Aorta (tissue), 5 donors: Measurements from ENCODE around the gene UBR2. TPM values are rescaled to one million over a fixed set of nuclear protein-coding genes. Genes with fewer than 3 reads are reported as not detected.
"Not testable (repeated sequence)": the region's sequence is repeated elsewhere in the genome, so short reads cannot be mapped to it uniquely, and the experiment has no call there.

Experiments
- ATAC-seq: fragments of 200-7000 bp; cut with Tn5 transposase; one replicate; pipeline ENCODE4 v1.9.1; 2022; ENCODE audit warnings: moderate library complexity; ENCODE audit not compliant: low FRiP score
- DNase-seq, 2 donors: peaks; one replicate each; pipeline ENCODE4 v3.0.0-alpha.2; 2020
- H3K27ac ChIP-seq, 2 donors: one replicate each; pipeline ENCODE4 v1.5.1; 2013; ENCODE audit warnings: low read length in 2 of 2, mild to moderate bottlenecking in 2 of 2, moderate library complexity in 2 of 2, control low read depth in 1 of 2, inconsistent platforms in 1 of 2, low read depth in 1 of 2
- H3K27me3 ChIP-seq, 2 donors: one replicate each; pipeline ENCODE4 v1.6.1; 2013; ENCODE audit warnings: control low read depth in 1 of 2, low read length in 1 of 2, mild to moderate bottlenecking in 1 of 2, moderate library complexity in 1 of 2; ENCODE audit not compliant: insufficient read depth in 2 of 2, control insufficient read depth in 1 of 2
- H3K36me3 ChIP-seq, 2 donors: one replicate each; pipeline ENCODE4 v1.6.1; 2013; ENCODE audit warnings: control low read depth in 1 of 2, low read length in 1 of 2, mild to moderate bottlenecking in 1 of 2; ENCODE audit not compliant: insufficient read depth in 2 of 2, control insufficient read depth in 1 of 2
- H3K4me1 ChIP-seq, 2 donors: one replicate each; pipeline ENCODE4 v1.6.1; 2013; ENCODE audit warnings: low read length in 2 of 2, control low read depth in 1 of 2, mild to moderate bottlenecking in 1 of 2, moderate library complexity in 1 of 2; ENCODE audit not compliant: insufficient read depth in 2 of 2, control insufficient read depth in 1 of 2
- H3K4me3 ChIP-seq, 2 donors: one replicate each; pipeline ENCODE4 v1.5.1; 2013; ENCODE audit warnings: low read length in 2 of 2, control low read depth in 1 of 2, mild to moderate bottlenecking in 1 of 2
- H3K9me3 ChIP-seq: one replicate; pipeline ENCODE4 v1.6.1; 2013; ENCODE audit warnings: mild to moderate bottlenecking, low read length; ENCODE audit not compliant: control insufficient read depth
- whole genome bisulfite sequencing, 2 donors: extraction: QIAGEN DNeasy Blood & Tissue Kit; methylation state at CpG; one replicate each; pipeline ENCODE4 v1.1.7; 2013; 5-methylcytosine and 5-hydroxymethylcytosine counted together
- intact Hi-C, 2 donors: fragments of 100-400 bp; cut with DNase I; formaldehyde crosslinking; loops; one replicate each; pipeline versions ENCODE4 v1.14.2 to v1.15.0; 2022
- polyA plus RNA-seq, 2 donors: library from polyadenylated mRNA; stranded (reverse); fragments of 200-250 nt; gene quantifications; one replicate each; pipeline ENCODE4 v1.2.3, GENCODE V29; 2013
- total RNA-seq, 2 donors: library from RNA; stranded (reverse); fragmentation: NEBNext Ultra II Directional; extraction: Animal tissue kit (Norgen Biotek cat#: 25700); gene quantifications; one replicate each; pipeline ENCODE4 v1.2.1, GENCODE V29; 2021
- donor health status: healthy with polysubstance abuse.
- donor health status: Bipolar disorder and iron deficiency.
- donor health status: DM: no; HTN: no; CAD: no.
- donor health status: DM: no; HTN: no; CAD: no.
- donor health status: DM: yes; HTN: yes; CAD: no.

Gene UBR2
- total and polyA plus RNA-seq, 4 donors: 6.5 to 38.8 (median 22.4) TPM

DNA sequence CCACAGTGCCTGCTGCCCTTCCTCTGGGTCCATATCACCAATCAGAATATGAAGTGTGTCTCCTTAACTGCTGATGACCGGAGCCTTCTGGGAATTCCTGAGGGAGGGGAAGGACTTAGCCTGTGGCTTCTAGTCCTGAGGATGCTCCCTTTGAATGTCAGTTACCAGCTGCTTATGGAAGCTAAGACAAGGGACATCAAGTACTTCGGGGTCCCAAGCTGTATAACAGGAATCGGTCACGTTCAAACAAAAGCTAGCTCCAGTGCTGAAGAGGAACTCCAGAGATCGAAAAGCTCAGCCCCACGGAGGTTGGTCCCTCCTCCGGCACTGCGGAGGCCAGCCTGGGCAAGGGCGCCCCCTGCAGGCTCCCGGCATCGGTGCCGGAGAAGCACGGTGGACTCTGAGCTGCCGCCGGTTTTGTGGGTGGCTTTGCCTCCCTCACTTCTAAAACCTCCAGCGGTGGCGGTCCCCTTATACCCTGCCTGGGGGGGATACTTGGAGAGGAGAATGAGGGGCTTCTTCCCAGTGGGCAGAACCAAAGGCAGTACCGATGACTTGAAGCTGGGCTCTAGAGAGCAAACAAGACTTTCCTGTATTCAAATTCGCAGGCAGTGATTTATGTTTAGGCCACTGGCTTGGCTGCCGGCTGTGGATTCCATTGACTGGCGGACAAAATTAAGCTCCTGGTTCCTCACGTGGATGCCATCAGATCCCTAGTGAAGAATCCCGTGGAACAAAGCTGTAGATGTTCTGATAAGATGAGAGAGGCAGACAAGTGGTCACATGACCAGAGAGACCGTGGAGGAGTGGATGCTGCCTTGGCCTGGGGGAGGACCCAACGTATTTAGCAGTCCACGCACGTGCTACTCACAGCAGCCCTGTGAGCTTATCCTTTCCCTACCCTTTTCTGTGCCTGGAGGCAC, 16.2 kb upstream of the UBR2 start:
- DNase-seq (peak; percentile 89 to 94), ATAC-seq (peak; percentile 98)
- Histone ChIP-seq H3K36me3 (no peaks in the 10 kb centered on the region), H3K4me3 (peak overlapping the region; percentile 57), H3K27me3 (no peaks in the 10 kb centered on the region), H3K4me1 (no peaks in the 10 kb centered on the region), H3K27ac (peak overlapping the region in 1 of 2 donors; percentile 23), H3K9me3 (no peaks in the 10 kb centered on the region)
- intact Hi-C loops: loop anchor here in 1 of 2 donors (5.0 to 10.0 kb wide), 3 partner anchors 95 to 473 kb away; partner anchors contain the start of genes MRPS10 and TRERF1
- 1% methylated on average over 26 to 27 of the region's 27 CpGs for WGBS, 2 donors

GRCh38 chr6:42550277-42550676, 13.6 kb upstream of the UBR2 start:
- intact Hi-C loops: no loop called here
- no peak overlapping the region for H3K27ac ChIP-seq
- H3K27me3 ChIP-seq: no peaks in the 10 kb centered on the region
- WGBS, 2 donors: 26 to 51% methylated on average over 1 of the region's 1 CpG
- DNase-seq (no peak), ATAC-seq (no peak)
- H3K4me3 ChIP-seq: no peak overlapping the region
- H3K9me3 ChIP-seq: no peaks in the 10 kb centered on the region
- no peaks in the 10 kb centered on the region for H3K36me3 ChIP-seq
- H3K4me1 ChIP-seq: no peaks in the 10 kb centered on the region

DNA sequence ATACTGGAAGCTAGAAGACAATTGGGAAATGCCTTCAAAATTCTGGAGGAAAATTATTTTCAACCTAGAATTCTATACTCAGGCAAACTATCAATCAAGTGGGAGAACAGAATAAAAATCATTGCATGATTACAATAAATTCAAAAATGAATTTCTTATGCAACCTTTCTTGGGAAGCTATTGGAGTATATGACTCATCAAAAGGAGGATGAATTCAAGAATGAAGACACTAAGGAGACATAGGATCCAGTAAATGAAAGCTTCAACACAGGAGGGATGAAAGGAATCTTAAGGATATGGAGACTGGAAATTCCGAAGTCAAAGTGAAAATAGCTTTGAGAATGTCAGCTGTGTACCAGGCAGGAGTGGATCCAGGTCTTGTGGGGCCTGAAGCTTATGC, 12.6 kb upstream of the UBR2 start:
- no peaks in the 10 kb centered on the region for H3K27me3 ChIP-seq
- intact Hi-C loops: no loop called here
- ATAC-seq (no peak), DNase-seq (no peak)
- no peaks in the 10 kb centered on the region for H3K36me3 ChIP-seq
- no peaks in the 10 kb centered on the region for H3K9me3 ChIP-seq
- WGBS, 2 donors: 80 to 91% methylated on average over 1 of the region's 1 CpG
- H3K4me3 ChIP-seq: no peak overlapping the region
- no peak overlapping the region for H3K27ac ChIP-seq
- no peaks in the 10 kb centered on the region for H3K4me1 ChIP-seq

GRCh38 chr6:42552380-42552779, 11.4 kb upstream of the UBR2 start:
- Histone ChIP-seq H3K36me3 (no peaks in the 10 kb centered on the region), H3K27ac (no peak overlapping the region), H3K4me1 (no peaks in the 10 kb centered on the region), H3K9me3 (no peaks in the 10 kb centered on the region), H3K27me3 (no peaks in the 10 kb centered on the region), H3K4me3 (no peak overlapping the region)
- ATAC-seq (no peak), DNase-seq (no peak)
- intact Hi-C loops: no loop called here
- 67 to 80% methylated on average over 5 of the region's 5 CpGs for WGBS, 2 donors

DNA sequence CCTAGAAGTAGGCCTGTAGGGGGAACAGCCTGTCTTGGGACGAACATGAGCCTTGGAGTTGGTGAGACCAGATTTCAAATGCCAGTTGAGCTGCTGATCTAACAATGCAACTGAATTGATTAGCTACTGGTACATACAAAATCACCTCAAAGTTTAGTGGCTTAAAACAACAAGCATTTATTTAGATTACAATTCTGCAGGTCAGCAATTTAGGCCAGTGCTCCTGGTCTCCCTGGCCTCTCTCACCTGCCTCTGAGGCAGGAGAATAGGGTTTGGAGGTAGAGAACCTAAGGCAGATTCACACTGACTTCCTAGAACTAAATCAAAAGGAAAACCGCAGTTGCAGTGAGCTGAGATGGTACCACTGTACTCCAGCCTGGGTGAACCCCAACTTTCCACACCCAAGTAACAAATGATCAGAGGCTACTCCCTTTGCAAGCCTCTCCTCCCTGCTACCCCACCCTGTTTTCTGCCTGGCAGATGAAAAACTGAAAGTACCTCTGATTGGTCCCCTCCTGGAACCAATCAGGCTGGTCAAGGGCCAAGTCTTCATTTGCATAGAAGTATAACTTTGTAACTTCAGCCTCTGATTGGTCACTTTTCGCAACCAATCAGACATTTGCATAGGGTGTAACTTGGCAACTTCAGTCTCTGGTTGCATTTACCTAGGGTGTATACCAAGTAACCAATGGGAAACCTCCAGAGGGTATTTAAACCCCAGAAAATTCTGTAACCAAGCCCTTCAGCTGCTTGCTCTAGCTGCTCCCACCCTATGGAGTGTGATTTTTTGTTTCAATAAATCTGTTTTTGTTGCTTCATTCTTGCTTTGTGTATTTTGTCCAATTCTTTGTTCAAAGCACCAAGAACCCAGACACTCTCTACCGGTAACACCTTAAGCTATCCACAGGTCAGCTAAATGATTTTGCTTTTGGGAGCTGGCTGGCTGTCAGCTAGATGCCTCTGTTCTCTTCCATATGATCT, 8.1 kb upstream of the UBR2 start:
- no peak for ATAC-seq
- Histone ChIP-seq H3K4me3 (no peak overlapping the region), H3K9me3 (no peaks in the 10 kb centered on the region), H3K4me1 (no peaks in the 10 kb centered on the region), H3K27me3 (no peaks in the 10 kb centered on the region), H3K27ac (no peak overlapping the region), H3K36me3 (no peaks in the 10 kb centered on the region)
- intact Hi-C loops: no loop called here
- no peak for DNase-seq
- WGBS, 2 donors: 93% methylated on average over 4 of the region's 4 CpGs

GRCh38 chr6:42556462-42556861, 7.4 kb upstream of the UBR2 start:
- H3K4me1 ChIP-seq: no peaks in the 10 kb centered on the region
- H3K36me3 ChIP-seq: no peaks in the 10 kb centered on the region
- intact Hi-C loops: no loop called here
- no peaks in the 10 kb centered on the region for H3K27me3 ChIP-seq
- no peak overlapping the region for H3K4me3 ChIP-seq
- no peaks in the 10 kb centered on the region for H3K9me3 ChIP-seq
- no peak for ATAC-seq
- no peak for DNase-seq
- WGBS, 2 donors: 76 to 78% methylated on average over 4 of the region's 4 CpGs
- no peak overlapping the region for H3K27ac ChIP-seq

DNA sequence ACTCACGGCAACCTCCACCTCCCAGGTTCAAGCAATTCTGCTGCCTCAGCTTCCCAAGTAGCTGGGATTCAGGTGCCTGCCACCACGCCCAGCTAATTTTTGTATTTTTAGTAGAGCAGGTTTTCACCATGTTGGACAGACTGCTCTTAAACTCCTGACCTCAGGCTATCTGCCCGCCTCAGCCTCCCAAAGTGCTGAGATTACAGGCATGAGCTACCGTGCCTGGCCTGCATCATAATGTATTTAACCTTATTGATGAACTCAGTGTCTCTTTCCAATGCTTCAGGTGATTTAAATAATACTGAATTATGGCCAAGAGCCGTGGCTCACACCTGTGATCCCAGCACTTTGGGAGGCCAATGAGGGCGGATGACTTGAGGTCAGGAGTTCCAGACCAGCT, 4.6 kb upstream of the UBR2 start:
- H3K36me3 ChIP-seq, ATAC-seq, DNase-seq, H3K27ac ChIP-seq, H3K4me1 ChIP-seq, H3K9me3 ChIP-seq, intact Hi-C loops, H3K4me3 ChIP-seq, H3K27me3 ChIP-seq: not testable (repeated sequence)
- WGBS, 2 donors: 86 to 89% methylated on average over 6 of the region's 6 CpGs

DNA sequence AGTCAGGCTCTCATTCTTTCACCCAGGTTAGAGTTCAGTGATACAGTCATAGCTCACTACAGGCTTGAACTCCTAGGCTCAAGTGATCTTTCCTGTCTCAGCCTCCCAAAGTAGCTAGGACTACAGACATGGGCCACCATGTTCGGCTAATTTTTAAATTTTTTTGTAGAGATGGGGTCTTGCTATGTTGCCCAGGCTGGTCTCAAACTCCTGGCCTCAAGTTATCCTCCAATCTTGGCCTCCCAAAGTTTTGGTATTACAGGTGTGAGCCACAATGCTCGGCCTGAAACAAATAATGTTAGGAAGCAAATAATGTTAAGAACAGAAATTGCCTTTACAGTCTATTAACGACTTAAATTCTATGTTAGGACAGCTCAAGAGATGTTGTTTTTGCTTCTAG, 1.8 kb upstream of the UBR2 start:
- Histone ChIP-seq H3K27me3 (no peaks in the 10 kb centered on the region), H3K36me3 (no peaks in the 10 kb centered on the region), H3K4me3 (no peak overlapping the region), H3K9me3 (no peaks in the 10 kb centered on the region), H3K27ac (no peak overlapping the region), H3K4me1 (no peaks in the 10 kb centered on the region)
- ATAC-seq (no peak), DNase-seq (no peak)
- 59 to 70% methylated on average over 3 of the region's 3 CpGs for WGBS, 2 donors
- intact Hi-C loops: loop anchor here in 1 of 2 donors (10.0 kb wide), 1 partner anchor 777 kb away; the partner anchor contains the start of genes PRICKLE4 and TOMM6
